RWPE1 (cell line): ENCODE measurements around the gene GLT1D1.

Source experiments
- CTCF ChIA-PET: fragments of 350-600 bp; sonication (Branson Sonifier 250); formaldehyde crosslinking; extraction: SDS; loops from one replicate; lab custom pipeline; 2021; lab: Yijun Ruan, JAX
- POLR2A ChIA-PET: fragments of 400-600 bp; formaldehyde crosslinking; extraction: SDS; loops from one replicate; lab custom pipeline; 2020; ENCODE audit warnings: antibody characterized with exemption; ENCODE audit not compliant: low non-redundant PET; lab: Yijun Ruan, JAX
- DNase-seq: peaks from one replicate; pipeline ENCODE4 v3.0.0; 2012; ENCODE audit warnings: low spot score
- H3K27ac ChIP-seq: fragments of 450-650 bp; 2 replicates; pipeline ENCODE4 v1.5.1; 2017
- CTCF ChIP-seq: fragments of 450-650 bp; conservative IDR thresholded peaks from 2 replicates; pipeline ENCODE4 v1.5.1; 2017; ENCODE audit warnings: low read depth, mild to moderate bottlenecking

The GLT1D1 gene

GRCh38 chr12:128933926-128934325 lies 80.6 kb downstream of the GLT1D1 start:
- H3K27ac ChIP-seq, result no peak overlapping the region
- DNase-seq, result no peak
- TF ChIP-seq CTCF, result no peak
- CTCF ChIA-PET, result no interaction called here
- POLR2A ChIA-PET, result no interaction called here

GRCh38 chr12:128938886-128939285 lies 85.6 kb downstream of the GLT1D1 start:
- POLR2A ChIA-PET, result no interaction called here
- no peak overlapping the region for H3K27ac ChIP-seq
- CTCF ChIA-PET, result no interaction called here
- no peak for TF ChIP-seq CTCF
- peak; percentile 63 for DNase-seq

GRCh38 chr12:128940090-128940888 lies 87.0 kb downstream of the GLT1D1 start:
- POLR2A ChIA-PET, result no interaction called here
- no peak overlapping the region for H3K27ac ChIP-seq
- CTCF ChIA-PET, result no interaction called here
- peak; percentile 22 for DNase-seq
- no peak for TF ChIP-seq CTCF

- no peak for DNase-seq
- ChIA-PET CTCF (no interaction called here), POLR2A (no interaction called here)
- no peak overlapping the region for H3K27ac ChIP-seq
- no peak for TF ChIP-seq CTCF
These were observed 87.7 kb downstream of the GLT1D1 start for GRCh38 chr12:128940974-128941373.

GRCh38 chr12:128942960-128943477 lies 89.7 kb downstream of the GLT1D1 start:
- ChIA-PET CTCF (no interaction called here), POLR2A (no interaction called here)
- TF ChIP-seq CTCF, result no peak
- no peak for DNase-seq
- no peak overlapping the region for H3K27ac ChIP-seq

GRCh38 chr12:128944956-128945355 lies 91.7 kb downstream of the GLT1D1 start:
- no peak for DNase-seq
- H3K27ac ChIP-seq, result no peak overlapping the region
- ChIA-PET CTCF (no interaction called here), POLR2A (no interaction called here)
- TF ChIP-seq CTCF, result no peak
